BLaER1 treated with 17β-estradiol and CSF1 and Interleukin-3, amounts not matched to agents 10 nM and 100 nM (cell line): ENCODE measurements around the gene PES1.

ENCODE experiments used
- H3K27ac ChIP-seq, 11 experiments: shearing (Covaris generic); formaldehyde crosslinking; 2 replicates each; pipeline ENCODE4 v1.8.1; 2022
- H3K27me3 ChIP-seq, 11 experiments: shearing (Covaris generic); formaldehyde crosslinking; 2 replicates each; pipeline ENCODE4 v1.8.1; 2022
- H3K36me3 ChIP-seq, 11 experiments: shearing (Covaris generic); formaldehyde crosslinking; 2 replicates each; pipeline ENCODE4 v1.8.1; 2022
- H3K4me1 ChIP-seq, 10 experiments: shearing (Covaris generic); formaldehyde crosslinking; 2 replicates each; pipeline ENCODE4 v1.8.1; 2022
- H3K4me2 ChIP-seq, 11 experiments: shearing (Covaris generic); formaldehyde crosslinking; 2 replicates each; pipeline ENCODE4 v1.8.1; 2022
- H3K4me3 ChIP-seq, 10 experiments: shearing (Covaris generic); formaldehyde crosslinking; 2 replicates each; pipeline ENCODE4 v1.8.1; 2022
- H3K9ac ChIP-seq, 11 experiments: shearing (Covaris generic); formaldehyde crosslinking; 2 replicates each; pipeline ENCODE4 v1.8.1; 2022
- H3K9me3 ChIP-seq, 11 experiments: shearing (Covaris generic); formaldehyde crosslinking; replicated peaks in 1 of 11; 2 replicates each; pipeline ENCODE4 v1.8.1; 2022
- H4K20me1 ChIP-seq, 11 experiments: shearing (Covaris generic); formaldehyde crosslinking; 2 replicates each; pipeline ENCODE4 v1.8.1; 2022
- Cebpa-rat ChIP-seq, 11 experiments: shearing (Covaris generic); IDR thresholded peaks; 2 replicates each; pipeline ENCODE4 v1.8.1; 2022

PES1 gene

GRCh38 chr22:30591191-30591587 is 521 bp downstream of the PES1 start:
- no peak for TF ChIP-seq Cebpa-rat (IDR thresholded peaks at IDR 0.05)
- no peaks in the 10 kb centered on the region for H3K27me3 ChIP-seq
- H3K9me3 ChIP-seq: no peaks in the 10 kb centered on the region
- H3K27ac ChIP-seq: peak overlapping the region; percentile 91 to 97 (median 93); a peak in 21 of 22 replicates
- peaks cover 0 to 46% (median 34%) of the 10 kb centered on the region in 11 experiments; a peak in 13 of 22 replicates for H4K20me1 ChIP-seq
- peak overlapping the region; percentile 73 to 97 (median 85) for H3K4me3 ChIP-seq
- peaks cover 36 to 46% (median 40%) of the 10 kb centered on the region in 11 experiments for H3K36me3 ChIP-seq
- H3K4me2 ChIP-seq: peak overlapping the region; percentile 82 to 96 (median 90)
- H3K4me1 ChIP-seq: peaks cover 12 to 26% (median 19%) of the 10 kb centered on the region in 10 experiments
- peak overlapping the region; percentile 87 to 97 (median 93) for H3K9ac ChIP-seq

DNA sequence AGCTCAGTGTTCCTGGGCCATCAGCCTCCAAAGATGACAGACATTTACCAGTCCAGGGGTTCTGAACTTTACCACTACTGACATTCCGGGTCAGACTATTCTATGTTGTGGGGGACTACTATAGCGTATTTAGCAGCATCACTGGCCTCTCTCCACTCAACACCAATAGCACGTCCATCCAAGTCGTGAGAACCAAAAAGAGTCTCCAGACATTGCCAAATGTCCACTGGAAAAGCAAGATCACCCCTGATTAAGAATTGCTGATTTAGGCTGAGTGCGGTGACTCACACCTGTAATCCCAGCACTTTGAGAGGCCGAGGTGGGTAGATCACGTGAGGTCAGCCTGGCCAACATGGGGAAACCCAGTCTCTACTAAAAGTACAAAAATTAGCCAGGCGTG is 5.3 kb downstream of the PES1 start:
- H3K36me3 ChIP-seq: peaks cover 76 to 90% (median 85%) of the 10 kb centered on the region in 11 experiments

DNA sequence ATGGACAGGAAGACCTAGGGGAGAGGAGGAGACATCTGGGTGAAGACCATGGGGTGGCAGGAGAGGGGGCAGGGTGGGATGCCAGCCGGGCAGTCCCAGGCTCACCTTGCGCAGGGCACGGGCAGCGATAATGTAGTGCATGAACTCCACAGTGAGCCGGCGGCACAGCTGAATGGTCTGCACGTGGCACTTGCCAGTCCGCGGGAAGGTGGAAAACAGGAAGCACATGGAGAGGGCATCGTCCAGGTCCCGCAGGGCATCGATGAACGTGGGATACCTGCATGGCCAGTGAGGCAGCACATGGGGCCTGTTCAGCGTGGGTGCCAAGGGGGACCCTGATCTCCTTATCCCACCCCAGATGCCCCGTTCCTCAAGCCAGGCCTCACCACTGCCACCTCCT is 7.3 kb downstream of the PES1 start:
- TF ChIP-seq Cebpa-rat (IDR thresholded peaks at IDR 0.05): no peak
- H3K27me3 ChIP-seq: no peaks in the 10 kb centered on the region
- peaks cover 24 to 38% (median 32%) of the 10 kb centered on the region in 10 experiments for H3K4me1 ChIP-seq
- peaks cover 5 to 98% (median 80%) of the 10 kb centered on the region in 11 experiments; a peak in 18 of 22 replicates for H4K20me1 ChIP-seq
- peak overlapping the region in 3 of 11 experiments; percentile 26 to 67 (median 66); a peak in 5 of 22 replicates for H3K9ac ChIP-seq
- H3K27ac ChIP-seq: peak overlapping the region in 2 of 11 experiments; percentile 71 to 74; a peak in 1 of 22 replicates
- no peak overlapping the region for H3K4me3 ChIP-seq
- peaks cover 91 to 99% (median 96%) of the 10 kb centered on the region in 11 experiments for H3K36me3 ChIP-seq
- H3K4me2 ChIP-seq: peak overlapping the region in 7 of 11 experiments; percentile 75 to 90 (median 83); a peak in 8 of 22 replicates
- H3K9me3 ChIP-seq: no peaks in the 10 kb centered on the region

More for the DNA sequence above, 5.3 kb downstream of the PES1 start:
- TF ChIP-seq Cebpa-rat (IDR thresholded peaks at IDR 0.05): no peak
- Histone ChIP-seq H3K9ac (no peak overlapping the region), H3K27ac (no peak overlapping the region), H3K4me3 (no peak overlapping the region), H3K4me2 (no peak overlapping the region), H4K20me1 (peaks cover 0 to 91% (median 73%) of the 10 kb centered on the region in 11 experiments; a peak in 17 of 22 replicates), H3K4me1 (peaks cover 36 to 53% (median 45%) of the 10 kb centered on the region in 10 experiments), H3K9me3 (no peaks in the 10 kb centered on the region), H3K27me3 (no peaks in the 10 kb centered on the region)

- H3K36me3 ChIP-seq: peaks cover 91 to 99% (median 96%) of the 10 kb centered on the region in 11 experiments
- H3K27ac ChIP-seq: peak overlapping the region; percentile 49 to 74 (median 59); a peak in 21 of 22 replicates
Observed at GRCh38 chr22:30582788-30583545, 8.7 kb downstream of the PES1 start.

DNA sequence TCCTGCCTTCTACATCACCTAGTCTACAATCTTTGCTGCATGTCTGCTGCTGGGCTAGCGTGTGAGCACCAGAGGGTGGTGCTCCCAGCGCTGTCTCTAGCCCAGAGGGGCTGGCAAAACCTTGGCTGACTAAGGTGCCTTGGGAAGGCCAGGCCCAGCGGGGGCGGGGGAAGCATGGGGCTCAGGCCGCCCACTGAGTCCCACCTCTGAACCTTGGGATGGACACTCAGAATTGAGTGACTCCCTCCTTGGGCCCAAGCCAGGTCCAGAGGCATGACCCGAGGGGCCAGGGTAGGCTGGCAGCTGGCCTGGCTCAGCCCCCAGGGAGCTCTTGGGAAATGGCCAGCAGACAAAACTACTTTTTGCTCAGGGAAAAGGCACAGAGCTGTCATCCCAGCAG is 9.7 kb downstream of the PES1 start:
- Histone ChIP-seq H3K36me3 (peaks cover 91 to 99% (median 96%) of the 10 kb centered on the region in 11 experiments), H4K20me1 (peaks cover 5 to 98% (median 78%) of the 10 kb centered on the region in 11 experiments; a peak in 18 of 22 replicates), H3K9me3 (no peaks in the 10 kb centered on the region), H3K27me3 (no peaks in the 10 kb centered on the region), H3K4me1 (peaks cover 24 to 35% (median 32%) of the 10 kb centered on the region in 10 experiments), H3K27ac (peak overlapping the region in 9 of 11 experiments; percentile 53 to 74 (median 65); a peak in 17 of 22 replicates), H3K4me3 (0 out of 20 replicates have a peak overlapping the region, but pooled peaks of 1 of the 10 experiments have one; percentile 24), H3K4me2 (peak overlapping the region in 10 of 11 experiments; percentile 72 to 90 (median 79); a peak in 19 of 22 replicates), H3K9ac (peak overlapping the region in 9 of 11 experiments; percentile 34 to 73 (median 66); a peak in 14 of 22 replicates)
- no peak for TF ChIP-seq Cebpa-rat (IDR thresholded peaks at IDR 0.05)

More at GRCh38 chr22:30582788-30583545, 8.7 kb downstream of the PES1 start:
- Histone ChIP-seq H3K27me3 (no peaks in the 10 kb centered on the region), H3K9me3 (no peaks in the 10 kb centered on the region), H4K20me1 (peaks cover 5 to 98% (median 76%) of the 10 kb centered on the region in 11 experiments; a peak in 18 of 22 replicates), H3K4me2 (peak overlapping the region; percentile 72 to 90 (median 79)), H3K4me3 (peak overlapping the region in 7 of 10 experiments; percentile 8 to 42 (median 24); a peak in 9 of 20 replicates), H3K4me1 (peaks cover 24 to 35% (median 32%) of the 10 kb centered on the region in 10 experiments), H3K9ac (peak overlapping the region; percentile 34 to 73 (median 66))
- no peak for TF ChIP-seq Cebpa-rat (IDR thresholded peaks at IDR 0.05)

DNA sequence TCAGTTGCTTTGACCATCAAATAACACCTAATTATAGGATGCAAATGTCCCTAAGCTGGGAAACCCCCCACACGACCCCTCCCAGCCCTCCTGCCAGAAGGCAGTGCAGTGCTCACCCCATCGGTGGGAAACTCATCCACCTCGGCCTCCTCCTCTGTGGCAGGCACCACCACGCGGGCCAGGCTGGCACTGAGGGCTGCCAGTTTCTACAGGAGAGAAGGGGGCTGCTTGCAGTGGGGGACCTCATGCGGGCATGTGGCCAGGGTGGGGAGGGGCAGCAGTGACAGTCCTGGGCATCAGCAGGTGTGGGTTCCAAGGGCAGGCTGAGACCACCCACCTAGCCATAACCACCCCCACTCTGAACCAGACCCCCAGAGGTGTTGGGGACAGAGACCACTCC is 10.8 kb downstream of the PES1 start:
- TF ChIP-seq Cebpa-rat (IDR thresholded peaks at IDR 0.05): no peak
- H3K27ac ChIP-seq: peak overlapping the region in 1 of 11 experiments; percentile 71; a peak in 1 of 22 replicates
- peaks cover 0 to 2% (median 0%) of the 10 kb centered on the region in 11 experiments; a peak in 3 of 22 replicates for H3K27me3 ChIP-seq
- no peak overlapping the region for H3K4me3 ChIP-seq
- no peak overlapping the region for H3K4me2 ChIP-seq
- H4K20me1 ChIP-seq: peaks cover 7 to 98% (median 82%) of the 10 kb centered on the region in 11 experiments; a peak in 19 of 22 replicates
- H3K4me1 ChIP-seq: peaks cover 24 to 35% (median 32%) of the 10 kb centered on the region in 10 experiments
- no peaks in the 10 kb centered on the region for H3K9me3 ChIP-seq
- H3K9ac ChIP-seq: no peak overlapping the region; a peak in 1 of 22 replicates
- peaks cover 91 to 99% (median 96%) of the 10 kb centered on the region in 11 experiments for H3K36me3 ChIP-seq

DNA sequence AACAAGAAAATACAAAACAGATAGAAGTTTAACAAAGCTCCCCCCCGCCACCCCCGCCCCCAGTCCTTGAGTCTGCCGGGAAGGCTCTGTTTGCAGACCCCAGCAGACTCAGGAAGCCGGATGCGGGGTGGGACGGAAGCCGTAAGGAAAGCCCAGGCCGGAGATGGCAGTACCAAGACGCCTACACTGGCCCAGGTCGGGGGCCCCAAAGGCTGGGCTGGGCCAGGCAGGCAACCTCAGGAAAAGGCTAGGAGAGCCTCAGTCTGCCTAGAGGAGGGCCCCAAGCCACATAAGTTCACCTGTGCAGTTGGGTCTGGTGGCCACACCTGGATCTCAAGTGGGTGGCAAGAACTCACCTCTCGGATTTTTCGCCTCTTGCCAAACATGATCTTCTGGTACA is 13.2 kb downstream of the PES1 start:
- Histone ChIP-seq H3K27me3 (peaks cover 3 to 17% (median 10%) of the 10 kb centered on the region in 11 experiments; a peak in 14 of 22 replicates), H3K9ac (no peak overlapping the region), H3K4me3 (no peak overlapping the region), H4K20me1 (peaks cover 7 to 98% (median 88%) of the 10 kb centered on the region in 11 experiments; a peak in 21 of 22 replicates), H3K36me3 (peaks cover 78 to 87% (median 83%) of the 10 kb centered on the region in 11 experiments), H3K27ac (no peak overlapping the region), H3K4me2 (no peak overlapping the region), H3K4me1 (peaks cover 13 to 18% (median 17%) of the 10 kb centered on the region in 10 experiments), H3K9me3 (no peaks in the 10 kb centered on the region)
- TF ChIP-seq Cebpa-rat (IDR thresholded peaks at IDR 0.05): no peak

DNA sequence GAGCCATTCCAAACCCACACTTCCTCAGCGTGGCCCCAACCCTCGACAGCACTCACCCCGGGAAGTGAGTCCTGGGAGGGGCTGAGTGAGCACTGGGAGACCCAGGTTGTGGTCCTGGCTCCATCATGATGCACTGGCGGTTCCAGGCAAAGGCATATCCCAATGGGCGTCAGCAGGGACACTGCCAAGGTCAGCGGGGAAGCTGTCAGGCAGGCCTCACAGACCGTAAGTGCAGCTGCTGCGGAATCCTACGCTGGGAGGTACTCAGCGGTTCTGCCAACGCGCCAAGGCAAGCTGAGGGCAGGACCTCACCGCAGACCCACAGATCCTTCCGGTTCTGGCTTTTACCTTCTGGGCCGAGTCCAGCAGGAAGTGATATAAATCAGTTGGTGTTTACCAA is 15.9 kb downstream of the PES1 start:
- Histone ChIP-seq H3K9me3 (no peaks in the 10 kb centered on the region), H3K27ac (no peak overlapping the region), H4K20me1 (peaks cover 0 to 90% (median 73%) of the 10 kb centered on the region in 11 experiments; a peak in 20 of 22 replicates), H3K4me2 (no peak overlapping the region), H3K27me3 (peaks cover 3 to 17% (median 10%) of the 10 kb centered on the region in 11 experiments; a peak in 14 of 22 replicates), H3K36me3 (peaks cover 57 to 61% (median 60%) of the 10 kb centered on the region in 11 experiments), H3K4me1 (no peaks in the 10 kb centered on the region), H3K4me3 (no peak overlapping the region), H3K9ac (no peak overlapping the region)
- TF ChIP-seq Cebpa-rat (IDR thresholded peaks at IDR 0.05): no peak
